ENCODE results near the gene MYL12B.
A peak's percentile ranks its signal among the peaks of the same experiment; 100 is the strongest.

MYL12B gene

GRCh38 chr18:3319399-3319798, 57.5 kb downstream of the MYL12B start:
- no peak for DNase-seq (ENCODE audit: low read depth)
- no peak for TF ChIP-seq CTCF (conservative IDR thresholded peaks at IDR 0.05; ENCODE audit: low read length)
- H3K4me3 ChIP-seq (ENCODE audit: low read length), result no peak overlapping the region

GRCh38 chr18:3319894-3320454, 58.0 kb downstream of the MYL12B start:
- no peak for TF ChIP-seq CTCF (conservative IDR thresholded peaks at IDR 0.05; ENCODE audit: low read length)
- DNase-seq (ENCODE audit: low read depth), result no peak
- H3K4me3 ChIP-seq (ENCODE audit: low read length), result no peak overlapping the region

GRCh38 chr18:3321133-3321812, 59.3 kb downstream of the MYL12B start:
- TF ChIP-seq CTCF (conservative IDR thresholded peaks at IDR 0.05; ENCODE audit: low read length), result no peak
- DNase-seq (ENCODE audit: low read depth), result peak; percentile 69
- H3K4me3 ChIP-seq (ENCODE audit: low read length), result no peak overlapping the region

- DNase-seq (ENCODE audit: low read depth), result no peak
- no peak for TF ChIP-seq CTCF (conservative IDR thresholded peaks at IDR 0.05; ENCODE audit: low read length)
- H3K4me3 ChIP-seq (ENCODE audit: low read length), result no peak overlapping the region
Observed at GRCh38 chr18:3323900-3324299, 62.0 kb downstream of the MYL12B start.
